Adrenal gland (tissue), 5 donors: ENCODE data around the gene KDM4B.

Source experiments
- POLR2A ChIP-seq, 2 donors: fragments of 450-650 bp; IDR thresholded peaks; one replicate each; pipeline ENCODE4 v1.6.1; 2017; ENCODE audit warnings: antibody characterized with exemption in 2 of 2, mild to moderate bottlenecking in 2 of 2, moderate library complexity in 1 of 2
- TF ChIP-seq, protein P1 (sequence below), 6 experiments: fragments of 450-650 bp in 4 of 6; fragments of 200-600 bp in 2 of 6; sonication (generic) in 1 of 6; IDR thresholded peaks; 1 replicate in 5 of 6; 2 replicates in 1 of 6; pipeline versions ENCODE4 v1.5.1 to v1.8.0; 2016 to 2021; ENCODE audit warnings: antibody characterized with exemption in 6 of 6, mild to moderate bottlenecking in 2 of 6, moderate library complexity in 1 of 6
- donor health status: DM: no; HTN: no; CAD: no.

- TF ChIP-seq, protein P1, sequence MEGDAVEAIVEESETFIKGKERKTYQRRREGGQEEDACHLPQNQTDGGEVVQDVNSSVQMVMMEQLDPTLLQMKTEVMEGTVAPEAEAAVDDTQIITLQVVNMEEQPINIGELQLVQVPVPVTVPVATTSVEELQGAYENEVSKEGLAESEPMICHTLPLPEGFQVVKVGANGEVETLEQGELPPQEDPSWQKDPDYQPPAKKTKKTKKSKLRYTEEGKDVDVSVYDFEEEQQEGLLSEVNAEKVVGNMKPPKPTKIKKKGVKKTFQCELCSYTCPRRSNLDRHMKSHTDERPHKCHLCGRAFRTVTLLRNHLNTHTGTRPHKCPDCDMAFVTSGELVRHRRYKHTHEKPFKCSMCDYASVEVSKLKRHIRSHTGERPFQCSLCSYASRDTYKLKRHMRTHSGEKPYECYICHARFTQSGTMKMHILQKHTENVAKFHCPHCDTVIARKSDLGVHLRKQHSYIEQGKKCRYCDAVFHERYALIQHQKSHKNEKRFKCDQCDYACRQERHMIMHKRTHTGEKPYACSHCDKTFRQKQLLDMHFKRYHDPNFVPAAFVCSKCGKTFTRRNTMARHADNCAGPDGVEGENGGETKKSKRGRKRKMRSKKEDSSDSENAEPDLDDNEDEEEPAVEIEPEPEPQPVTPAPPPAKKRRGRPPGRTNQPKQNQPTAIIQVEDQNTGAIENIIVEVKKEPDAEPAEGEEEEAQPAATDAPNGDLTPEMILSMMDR (IDR thresholded peaks at IDR 0.05), result no peak
- no peak for TF ChIP-seq POLR2A (IDR thresholded peaks at IDR 0.05)
Observed at GRCh38 chr19:4991996-4992698, 23.2 kb downstream of the KDM4B start.
